AG09319 (cell line): ENCODE results near the gene SLC7A4.

Source experiments
- DNase-seq: peaks from one replicate; pipeline ENCODE4 v3.0.0-alpha.2; 2010; ENCODE audit warnings: low read depth; ENCODE audit errors: extremely low read depth
- CTCF ChIP-seq: IDR thresholded peaks from 2 replicates; pipeline ENCODE4 v1.5.1; 2011; ENCODE audit warnings: low read depth, mild to moderate bottlenecking, inconsistent platforms, low read length, moderate library complexity

SLC7A4 gene

GRCh38 chr22:20983081-20983771 is 49.1 kb downstream of the SLC7A4 start:
- no peak for DNase-seq
- no peak for TF ChIP-seq CTCF

- DNase-seq: no peak
Observed at GRCh38 chr22:20982563-20982882, 49.8 kb downstream of the SLC7A4 start.

GRCh38 chr22:20981787-20982562 is 50.4 kb downstream of the SLC7A4 start, which contains the start of gene LZTR1:
LZTR1 (plus strand) TSS chr22:20982297; CDS start chr22:20982372, 75 bp downstream.
- TF ChIP-seq CTCF: peak; percentile 46
- peak; percentile 59 for DNase-seq

More at GRCh38 chr22:20982563-20982882, 49.8 kb downstream of the SLC7A4 start:
- no peak for TF ChIP-seq CTCF

- no peak for DNase-seq
- TF ChIP-seq CTCF: no peak
Observed at GRCh38 chr22:20980938-20981722, 51.2 kb downstream of the SLC7A4 start.

GRCh38 chr22:20980523-20980922 is 51.8 kb downstream of the SLC7A4 start:
- DNase-seq: no peak
- TF ChIP-seq CTCF: no peak

GRCh38 chr22:20979940-20980453 is 52.4 kb downstream of the SLC7A4 start:
- no peak for TF ChIP-seq CTCF
- DNase-seq: no peak
